SK-N-SH (cell line): ENCODE results near the gene TLE5. TPM values are rescaled to one million over a fixed set of nuclear protein-coding genes. Genes with fewer than 3 reads are reported as not detected.
A peak's percentile ranks its signal among the peaks of the same experiment; 100 is the strongest.

ENCODE experiments used
- CTCF ChIA-PET: fragments of 300-600, 350-600 bp; formaldehyde crosslinking; extraction: SDS; loops from one replicate; lab custom pipeline; 2021; lab: Yijun Ruan, JAX
- POLR2A ChIA-PET: fragments of 350-600 bp; sonication (Branson Sonifier 250); formaldehyde crosslinking; extraction: SDS; loops from one replicate; lab custom pipeline; 2020; ENCODE audit warnings: antibody characterized with exemption, inconsistent platforms; lab: Yijun Ruan, JAX
- DNase-seq: peaks from one replicate; pipeline ENCODE4 v3.0.0; 2012
- H2AFZ ChIP-seq: fragments of 200-600 bp; sonication (generic); 2 replicates; pipeline ENCODE4 v1.8.1; 2016; ENCODE audit warnings: antibody characterized with exemption, mild to moderate bottlenecking, low read depth
- H3F3A ChIP-seq: fragments of 200-600 bp; sonication (generic); replicated peaks from 2 replicates; pipeline ENCODE3; 2016; ENCODE audit warnings: antibody characterized with exemption, mild to moderate bottlenecking; ENCODE audit not compliant: insufficient read depth
- H3K27ac ChIP-seq, 2 experiments: fragments of 200-500 bp in 1 of 2; fragments of 200-600 bp in 1 of 2; sonication (Bioruptor generic) in 1 of 2; sonication (generic), shearing (Covaris generic) in 1 of 2; 2 replicates each; pipeline versions ENCODE4 v1.5.1 to v1.6.1; 2014 to 2016; ENCODE audit warnings: low read depth in 2 of 2, inconsistent platforms in 1 of 2, low read length in 1 of 2, mild to moderate bottlenecking in 1 of 2, mixed read lengths in 1 of 2
- H3K27me3 ChIP-seq: fragments of 200-600 bp; sonication (generic), shearing (Covaris generic); 2 replicates; pipeline ENCODE4 v1.6.1; 2016; ENCODE audit warnings: mixed run types; ENCODE audit not compliant: insufficient read depth
- H3K36me3 ChIP-seq, 2 experiments: fragments of 200-500 bp in 1 of 2; fragments of 200-600 bp in 1 of 2; sonication (Bioruptor generic) in 1 of 2; sonication (generic) in 1 of 2; replicated peaks in 1 of 2; 2 replicates each; pipeline versions ENCODE3 to v1.5.1; 2014 to 2016; ENCODE audit warnings: low read length in 1 of 2, mild to moderate bottlenecking in 1 of 2; ENCODE audit not compliant: insufficient read depth in 2 of 2, control insufficient read depth in 1 of 2
- H3K4me1 ChIP-seq, 2 experiments: fragments of 200-500 bp in 1 of 2; fragments of 200-600 bp in 1 of 2; sonication (Bioruptor generic) in 1 of 2; sonication (generic), shearing (Covaris generic) in 1 of 2; 2 replicates each; pipeline versions ENCODE4 v1.5.1 to v1.6.1; 2014 to 2016; ENCODE audit warnings: low read depth in 1 of 2, low read length in 1 of 2, mixed run types in 1 of 2; ENCODE audit not compliant: insufficient read depth in 2 of 2, control insufficient read depth in 1 of 2
- H3K4me2 ChIP-seq: fragments of 200-600 bp; sonication (generic), shearing (Covaris generic); 2 replicates; pipeline ENCODE4 v1.6.1; 2017; ENCODE audit warnings: mixed run types
- H3K4me3 ChIP-seq, 2 experiments: fragments of 200-500 bp in 1 of 2; fragments of 200-600 bp in 1 of 2; sonication (Bioruptor generic) in 1 of 2; sonication (generic), shearing (Covaris generic) in 1 of 2; 2 replicates each; pipeline versions ENCODE4 v1.5.1 to v1.8.1; 2014 to 2016; ENCODE audit warnings: low read depth in 2 of 2, inconsistent platforms in 1 of 2, low read length in 1 of 2, mild to moderate bottlenecking in 1 of 2, mixed read lengths in 1 of 2, moderate library complexity in 1 of 2
- H3K79me2 ChIP-seq: fragments of 200-600 bp; sonication (generic); 2 replicates; pipeline ENCODE4 v1.8.1; 2017; ENCODE audit warnings: mild to moderate bottlenecking; ENCODE audit not compliant: insufficient read depth
- H3K9ac ChIP-seq: fragments of 200-600 bp; sonication (generic); 2 replicates; pipeline ENCODE4 v1.6.1; 2017; ENCODE audit warnings: mixed run types
- H3K9me2 ChIP-seq: fragments of 200-600 bp; sonication (generic); 2 replicates; pipeline ENCODE4 v1.6.1; 2017; ENCODE audit warnings: mixed run types
- H3K9me3 ChIP-seq: fragments of 200-600 bp; sonication (generic); 2 replicates; pipeline ENCODE4 v1.6.1; 2017; ENCODE audit warnings: mixed run types, mild to moderate bottlenecking, moderate library complexity
- H4K20me1 ChIP-seq: fragments of 200-600 bp; sonication (generic); 2 replicates; pipeline ENCODE4 v1.6.1; 2017; ENCODE audit warnings: mild to moderate bottlenecking, mixed run types; ENCODE audit not compliant: insufficient read depth
- EP300 ChIP-seq, 2 experiments: IDR thresholded peaks; 2 replicates each; pipeline versions ENCODE4 v1.4.0 to v1.6.1; 2012; ENCODE audit warnings: borderline replicate concordance in 1 of 2, low read depth in 1 of 2, low read length in 1 of 2
- FOSL2 ChIP-seq: IDR thresholded peaks from 2 replicates; pipeline ENCODE4 v1.4.0; 2012; ENCODE audit warnings: low read depth, mild to moderate bottlenecking, moderate library complexity, borderline replicate concordance
- MEF2A ChIP-seq: IDR thresholded peaks from 2 replicates; pipeline ENCODE4 v1.4.0; 2012; ENCODE audit warnings: low read depth, borderline replicate concordance
- TCF12 ChIP-seq: IDR thresholded peaks from 2 replicates; pipeline ENCODE4 v1.4.0; 2012
- WGBS: methylation state at CpG from one replicate; pipeline ENCODE4 v1.1.6; 2017; ENCODE audit warnings: low lambda C conversion rate; 5-methylcytosine and 5-hydroxymethylcytosine counted together
- polyA plus RNA-seq, 3 experiments: library from polyadenylated mRNA; depleted of rRNA; stranded (reverse); fragments of >200 nt; gene quantifications; 2 replicates each; pipeline ENCODE4 v1.2.3, GENCODE V29; 2012
- TF ChIP-seq, protein P1 (sequence below): IDR thresholded peaks from 2 replicates; pipeline ENCODE4 v1.4.0; 2012; ENCODE audit warnings: low read depth, borderline replicate concordance

The TLE5 gene
- polyA plus RNA-seq, 1 of the 3 experiments (the other 2 are of a cell fraction), result 519 TPM

DNA sequence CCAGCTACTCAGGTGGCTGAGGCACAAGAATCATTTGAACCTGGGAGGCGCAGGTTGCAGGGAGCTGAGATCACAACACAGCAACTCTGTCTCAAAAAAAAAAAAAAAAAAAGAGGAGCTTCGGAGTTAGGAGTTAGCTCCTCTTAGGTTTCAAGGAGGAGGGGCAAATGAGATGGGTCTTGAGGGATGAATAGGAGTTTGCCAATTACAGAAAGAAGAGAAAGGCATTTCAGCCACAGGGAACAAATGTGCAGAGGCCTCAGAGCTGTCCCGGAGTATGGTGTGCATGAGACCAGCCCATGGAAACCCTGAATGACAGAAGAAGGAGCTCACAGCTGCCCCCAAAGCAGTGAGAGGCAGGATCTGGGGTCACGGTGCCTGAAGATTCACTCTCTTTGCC is 57.8 kb downstream of the TLE5 start:
- Histone ChIP-seq H3K9me2 (no peaks in the 10 kb centered on the region), H3K9ac (no peak overlapping the region), H3K4me3 (no peak overlapping the region)
- DNase-seq, result no peak
- POLR2A ChIA-PET, result interaction anchor here (0.6 to 2.7 kb wide), 3 partner anchors 14 to 246 kb away, joined by 3 to 11 read pairs (median 3); no protein-coding TSS in a partner anchor
- TF ChIP-seq, protein P1, sequence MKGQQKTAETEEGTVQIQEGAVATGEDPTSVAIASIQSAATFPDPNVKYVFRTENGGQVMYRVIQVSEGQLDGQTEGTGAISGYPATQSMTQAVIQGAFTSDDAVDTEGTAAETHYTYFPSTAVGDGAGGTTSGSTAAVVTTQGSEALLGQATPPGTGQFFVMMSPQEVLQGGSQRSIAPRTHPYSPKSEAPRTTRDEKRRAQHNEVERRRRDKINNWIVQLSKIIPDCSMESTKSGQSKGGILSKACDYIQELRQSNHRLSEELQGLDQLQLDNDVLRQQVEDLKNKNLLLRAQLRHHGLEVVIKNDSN, result no peak
- TF ChIP-seq TCF12 (no peak), MEF2A (no peak)
- TF ChIP-seq, all 33 proteins: peak for 0
- Histone ChIP-seq H3K4me2 (no peak overlapping the region), H3K4me1 (peaks cover 0 to 9% of the 10 kb centered on the region in 2 experiments; a peak in 1 of 4 replicates), H2AFZ (no peak overlapping the region), H3K27me3 (peaks cover 14% of the 10 kb centered on the region; the same call in 1 of the 2 replicates), H3K9me3 (no peaks in the 10 kb centered on the region), H3K79me2 (no peaks in the 10 kb centered on the region), H4K20me1 (no peaks in the 10 kb centered on the region), H3K27ac (no peak overlapping the region), H3F3A (no peaks in the 10 kb centered on the region), H3K36me3 (no peaks in the 10 kb centered on the region)
- 86% methylated on average over 3 of the region's 4 CpGs for WGBS
- CTCF ChIA-PET, result interaction anchor here (1.0 to 1.9 kb wide), 7 partner anchors 9 to 100 kb away, joined by 3 to 6 read pairs (median 3); no protein-coding TSS in a partner anchor

GRCh38 chr19:3003046-3003445 is 59.2 kb downstream of the TLE5 start:
- 85% methylated on average over 6 of the region's 7 CpGs for WGBS

More at GRCh38 chr19:3003046-3003445, 59.2 kb downstream of the TLE5 start:
- H3K4me3 ChIP-seq, result no peak overlapping the region
- peaks cover 0 to 9% of the 10 kb centered on the region in 2 experiments; a peak in 1 of 4 replicates for H3K4me1 ChIP-seq
- POLR2A ChIA-PET, result no interaction called here
- H3K9ac ChIP-seq, result no peak overlapping the region
- H3K79me2 ChIP-seq, result no peaks in the 10 kb centered on the region
- no peaks in the 10 kb centered on the region for H3K36me3 ChIP-seq
- no peaks in the 10 kb centered on the region for H4K20me1 ChIP-seq
- H3K27me3 ChIP-seq, result peaks cover 14% of the 10 kb centered on the region; the same call in 1 of the 2 replicates
- no peaks in the 10 kb centered on the region for H3K9me3 ChIP-seq
- TF ChIP-seq EP300 (IDR thresholded peaks at IDR 0.05; ENCODE audit: borderline replicate concordance in 1 of 2, low read depth in 1 of 2, low read length in 1 of 2) (peak in 1 of 2 experiments; percentile 80; a peak in 2 of 4 replicates), FOSL2 (no peak)
- H2AFZ ChIP-seq, result no peak overlapping the region
- no peaks in the 10 kb centered on the region for H3K9me2 ChIP-seq
- no peak overlapping the region for H3K4me2 ChIP-seq
- H3K27ac ChIP-seq, result no peak overlapping the region
- H3F3A ChIP-seq, result no peaks in the 10 kb centered on the region
- peak; percentile 55 for DNase-seq
- CTCF ChIA-PET, result no interaction called here

Other genes with a start within 250 kb of the TLE5 start
- 1.7 and 2.1 TPM in 2 replicates for gene ZNF554, start 242.6 kb downstream of the TLE5 start, polyA plus RNA-seq (2012; rRNA removed)
- 1.4 and 2.2 TPM in 2 replicates for gene ZNF555, start 221.0 kb downstream of the TLE5 start, polyA plus RNA-seq (2012; rRNA removed)
- 0.46 and 0.67 TPM in 2 replicates for gene ZNF556, start 195.2 kb downstream of the TLE5 start, polyA plus RNA-seq (2012; rRNA removed)
- 2.1 and 3.2 TPM in 2 replicates for gene ZNF57, start 161.6 kb downstream of the TLE5 start, polyA plus RNA-seq (2012; rRNA removed)
- 4.4 and 6.6 TPM in 2 replicates for gene ZNF77, start 117.5 kb downstream of the TLE5 start, polyA plus RNA-seq (2012; rRNA removed)
- 2.6 and 3.3 TPM in 2 replicates for gene TLE6, start 84.9 kb downstream of the TLE5 start, polyA plus RNA-seq (2012; rRNA removed)
- gene TLE2, start 33.2 kb downstream of the TLE5 start, polyA plus RNA-seq (2012; rRNA removed), result 1.7 and 2.3 TPM in 2 replicates
- 14.6 and 32.4 TPM in 2 replicates for gene GNA11, start 31.9 kb upstream of the TLE5 start, polyA plus RNA-seq (2012; rRNA removed)
- gene GNA15, start 73.5 kb upstream of the TLE5 start, polyA plus RNA-seq (2012; rRNA removed), result 0.05 and 0.13 TPM in 2 replicates
- not detected in 2 replicates for gene S1PR4, start 116.3 kb upstream of the TLE5 start, polyA plus RNA-seq (2012; rRNA removed)
- gene NCLN, start 123.4 kb upstream of the TLE5 start, polyA plus RNA-seq (2012; rRNA removed), result 67.0 and 69.0 TPM in 2 replicates
- gene CELF5, start 162.2 kb upstream of the TLE5 start, polyA plus RNA-seq (2012; rRNA removed), result 0.33 and 0.57 TPM in 2 replicates